ENCODE data around the gene WAC.

Gene WAC

DNA sequence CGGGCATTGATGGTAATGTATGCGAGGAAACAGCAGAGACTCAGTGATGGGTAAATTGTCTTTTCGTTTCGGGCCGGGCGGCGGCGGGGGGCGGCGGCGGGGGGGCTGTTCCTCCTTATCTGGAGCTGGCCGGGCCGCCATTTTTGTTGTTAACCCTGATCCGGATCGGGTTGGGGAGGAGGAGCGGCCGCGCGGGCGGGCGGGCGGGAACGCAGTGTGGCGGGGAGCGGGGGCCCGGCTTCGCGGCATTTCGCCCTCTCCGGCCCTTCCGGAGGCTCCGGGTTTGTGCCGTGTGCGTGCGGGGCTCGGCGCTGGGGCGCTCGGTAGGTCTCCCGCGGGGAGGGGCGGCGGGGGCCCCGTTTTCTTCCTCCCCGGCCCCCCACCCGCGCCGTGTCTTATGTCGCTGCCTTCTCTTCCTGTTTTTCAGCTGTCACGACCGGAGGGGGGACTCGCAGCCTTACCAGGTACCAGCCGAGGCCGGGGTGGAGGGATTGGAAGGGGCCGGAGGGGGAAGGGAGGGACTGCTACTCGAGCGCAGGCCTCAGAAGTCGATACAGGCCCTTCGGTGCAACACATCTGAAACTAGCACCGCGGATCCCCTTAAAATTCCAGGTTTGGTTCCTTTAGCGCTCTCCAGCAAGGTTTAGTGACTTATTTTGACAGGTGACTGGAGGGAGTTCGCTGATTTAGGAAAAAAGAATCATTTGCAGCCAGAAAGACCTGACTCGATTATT lies 820 bp downstream of the WAC start:
- peak; percentile 22 for DNase-seq

- no peak for DNase-seq
Measured at GRCh38 chr10:28535846-28536245, 2.9 kb downstream of the WAC start.

DNA sequence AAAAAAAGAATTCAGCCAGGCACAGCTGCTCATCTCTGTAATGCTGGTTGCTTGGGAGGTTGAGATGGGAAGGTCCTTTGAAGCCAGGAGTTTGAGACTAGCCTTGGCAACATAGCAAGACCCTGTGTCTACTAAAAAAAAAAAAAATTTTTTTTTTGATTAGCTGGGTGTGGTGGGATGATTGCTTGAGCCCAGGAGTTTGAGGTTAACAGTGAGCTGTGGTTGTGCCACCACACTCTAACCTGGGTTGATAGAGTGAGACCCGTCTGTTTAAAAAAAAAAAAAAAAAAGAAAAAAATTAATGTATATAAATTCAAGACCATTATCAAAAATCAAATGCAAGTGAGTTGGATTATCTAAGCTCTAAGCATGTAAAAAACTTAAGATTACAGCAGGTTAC lies 5.7 kb downstream of the WAC start:
- DNase-seq, result no peak

DNA sequence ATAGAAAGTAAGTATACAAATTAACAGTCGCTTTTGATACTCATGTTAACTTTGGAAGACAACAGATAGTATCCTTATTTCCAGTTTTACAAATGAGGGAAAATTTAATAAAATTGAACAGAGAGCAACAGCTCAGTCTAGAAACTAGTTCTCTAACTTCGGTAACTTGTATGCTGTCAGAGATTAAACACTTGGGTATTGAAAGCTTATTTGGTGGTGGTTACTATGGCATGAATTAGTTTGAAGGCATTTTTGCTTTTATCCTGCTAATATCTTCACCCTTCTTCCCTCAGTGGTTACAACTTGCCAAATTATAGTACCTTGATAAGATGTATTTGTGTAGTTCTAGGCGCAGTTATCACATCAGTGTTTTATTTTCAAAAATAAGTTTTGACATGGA lies 7.2 kb downstream of the WAC start:
- no peak for DNase-seq

- no peak for DNase-seq
Measured at GRCh38 chr10:28541717-28542365, 8.9 kb downstream of the WAC start.

- no peak for DNase-seq
Measured at GRCh38 chr10:28542728-28543127, 9.8 kb downstream of the WAC start.

- DNase-seq, result no peak
Measured at GRCh38 chr10:28544058-28544457, 11.1 kb downstream of the WAC start.

- DNase-seq, result no peak
Measured at GRCh38 chr10:28545967-28546644, 13.2 kb downstream of the WAC start.

DNA sequence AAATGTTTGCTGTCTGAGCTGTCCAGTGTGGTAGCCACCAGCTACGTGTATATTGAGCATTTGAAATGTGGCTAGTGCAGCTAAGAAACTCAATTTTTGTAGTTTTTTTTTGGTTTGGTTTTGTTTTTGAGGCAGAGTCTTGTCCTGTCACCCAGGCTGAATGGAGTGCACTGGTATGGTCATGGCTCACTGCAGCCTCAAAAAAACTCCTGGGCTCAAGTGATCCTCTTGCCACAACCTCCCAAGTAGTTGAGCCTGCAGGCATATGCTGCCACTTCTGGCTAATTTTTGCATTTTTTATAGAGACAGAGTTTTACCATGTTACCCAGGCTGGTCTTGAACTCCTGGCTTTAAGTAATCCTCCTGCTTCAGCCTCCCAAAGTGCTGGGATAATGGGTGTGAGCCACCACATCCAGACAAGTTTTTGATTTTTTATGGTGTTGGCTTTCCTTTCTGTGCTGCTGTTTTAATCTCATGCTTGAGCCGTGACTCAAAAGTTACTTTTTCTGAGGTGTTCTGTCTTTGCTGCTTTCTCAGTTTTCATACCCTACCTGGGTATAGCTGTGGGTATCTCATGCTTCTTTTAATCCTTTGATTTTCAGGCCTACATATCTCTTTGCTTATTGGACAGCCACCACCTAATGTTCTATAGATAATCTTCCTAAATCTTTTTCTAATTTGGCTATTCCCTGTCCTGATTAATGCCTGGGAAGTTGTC lies 16.0 kb downstream of the WAC start:
- no peak for DNase-seq

DNA sequence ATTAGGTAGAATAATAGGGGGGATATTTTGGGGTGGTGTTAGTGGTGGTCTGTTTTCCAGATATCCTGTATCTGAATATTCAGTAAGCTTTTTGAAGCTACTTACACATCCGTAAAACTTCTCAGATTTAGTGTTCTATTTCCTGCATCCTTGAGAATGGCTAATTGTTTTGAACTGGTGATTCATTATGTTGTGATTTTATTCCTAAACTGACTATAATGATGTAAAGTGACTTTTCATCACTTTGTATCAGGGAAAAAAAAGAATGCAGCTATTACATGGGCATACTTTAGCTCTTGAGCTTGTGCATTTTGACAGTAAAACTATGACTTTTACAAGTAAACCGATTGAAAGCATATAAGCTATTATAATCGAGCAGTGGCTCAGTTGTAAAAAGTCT lies 18.2 kb downstream of the WAC start:
- no peak for DNase-seq

DNA sequence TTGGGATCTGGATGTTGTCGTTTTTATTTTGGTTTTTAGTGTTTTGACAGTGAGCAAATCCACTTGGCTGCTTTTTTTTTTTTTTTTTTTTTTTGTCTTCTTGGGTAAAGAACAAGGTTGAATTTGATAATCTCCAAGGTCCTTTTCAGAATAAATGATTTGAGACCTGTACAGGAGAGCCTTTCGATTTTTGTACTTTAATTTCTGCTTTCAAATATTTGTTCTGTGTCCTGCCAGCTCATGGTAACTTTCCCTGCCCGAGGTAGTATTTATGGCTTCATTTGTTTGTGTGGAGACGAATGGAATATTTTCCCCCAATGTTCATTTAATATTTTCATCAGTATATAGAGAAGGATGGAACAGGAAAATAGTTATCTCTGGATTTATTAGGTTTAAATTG lies 19.9 kb downstream of the WAC start:
- no peak for DNase-seq

GRCh38 chr10:28554009-28554408 lies 21.1 kb downstream of the WAC start:
- no peak for DNase-seq

GRCh38 chr10:28554952-28555351 lies 22.0 kb downstream of the WAC start:
- DNase-seq, result no peak

GRCh38 chr10:28555358-28555757 lies 22.4 kb downstream of the WAC start:
- no peak for DNase-seq

GRCh38 chr10:28556142-28556541 lies 23.2 kb downstream of the WAC start:
- DNase-seq, result no peak

DNA sequence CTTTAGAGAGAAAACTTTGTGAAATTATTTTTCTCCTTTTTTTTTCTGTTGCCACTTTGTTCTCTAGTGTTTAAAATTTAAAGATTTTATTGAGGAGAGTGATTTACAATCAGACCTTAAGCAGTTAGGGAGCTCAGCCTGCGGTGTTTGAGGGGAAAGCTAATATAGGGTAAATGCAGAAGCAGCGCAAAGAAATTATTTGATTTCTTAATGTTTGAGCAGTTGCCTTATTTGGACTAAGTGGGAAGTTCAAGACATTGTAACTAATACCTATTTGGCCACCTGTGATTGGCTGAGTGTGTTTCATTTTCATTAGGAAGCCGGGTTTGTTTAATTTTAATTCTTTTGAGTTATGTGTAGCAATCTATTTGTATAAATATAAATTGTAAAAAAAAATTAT lies 25.3 kb downstream of the WAC start:
- DNase-seq, result no peak

- no peak for DNase-seq
Measured at GRCh38 chr10:28558923-28559508, 26.1 kb downstream of the WAC start.

GRCh38 chr10:28559618-28560017 lies 26.7 kb downstream of the WAC start:
- no peak for DNase-seq

DNA sequence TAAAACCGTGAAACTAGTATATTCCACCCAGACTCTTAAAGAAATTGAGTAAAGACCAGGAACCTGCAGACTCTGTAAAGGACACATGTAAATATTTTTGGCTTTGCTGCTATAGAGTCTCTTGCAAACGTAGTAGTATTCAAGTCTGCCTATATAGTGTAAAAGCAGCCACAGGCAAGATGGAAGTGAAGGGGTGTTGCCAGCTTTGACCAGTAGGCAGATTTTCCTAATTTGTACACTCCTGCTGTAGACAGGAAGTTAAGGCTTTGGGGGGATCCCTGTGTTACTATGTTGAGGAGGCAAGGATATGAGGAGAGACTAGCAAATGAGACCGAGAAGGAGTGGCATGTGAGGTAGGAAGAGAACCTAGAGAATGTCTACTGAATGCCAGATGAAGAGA lies 27.7 kb downstream of the WAC start:
- no peak for DNase-seq

DNA sequence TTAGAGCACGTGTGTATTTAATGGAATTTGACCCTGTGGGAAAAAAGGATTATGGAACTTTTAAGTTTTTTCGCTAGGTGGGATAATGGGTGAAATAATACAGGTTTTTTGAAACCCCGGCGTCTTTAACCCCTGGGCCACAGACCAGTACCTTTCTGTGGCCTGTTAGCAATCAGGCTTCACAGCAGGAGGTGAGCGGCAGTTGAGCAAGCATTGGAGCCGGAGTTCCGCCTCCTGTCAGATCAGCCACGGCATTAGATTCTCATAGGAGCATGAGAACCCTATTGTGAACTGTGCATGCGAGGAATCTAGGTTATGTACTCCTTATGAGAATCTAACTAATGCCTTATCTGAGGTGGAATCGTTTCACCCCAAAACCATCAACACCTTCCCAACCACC lies 28.6 kb downstream of the WAC start:
- DNase-seq, result no peak

DNA sequence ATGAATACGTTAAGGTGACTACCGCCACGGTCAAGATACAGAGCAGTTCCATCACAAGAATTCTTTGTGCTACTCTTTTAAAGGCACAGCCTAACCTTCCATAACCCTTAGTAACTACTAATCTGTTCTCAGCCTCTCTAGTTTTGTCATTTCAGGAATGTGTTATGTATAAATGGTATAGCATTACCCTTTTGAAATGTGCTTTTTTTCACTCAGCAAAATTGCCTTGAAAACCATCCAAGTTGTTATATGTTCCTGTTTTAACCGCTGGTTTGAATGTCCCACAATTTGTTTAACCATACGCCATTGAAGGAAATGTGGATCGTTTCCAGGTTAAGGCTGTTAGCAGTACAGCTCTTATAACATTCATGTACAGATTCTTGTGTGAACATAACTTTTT lies 32.0 kb downstream of the WAC start:
- DNase-seq, result no peak

GRCh38 chr10:28566458-28567015 lies 33.6 kb downstream of the WAC start:
- DNase-seq, result no peak
